Activated CD4-positive, alpha-beta T cell treated with anti-CD3 and anti-CD28 coated beads, Interleukin-2, amount 50 U/mL, for 1 hour (primary cell): ENCODE data around the gene ADM5.

ENCODE experiments used
- DNase-seq: peaks from one replicate; pipeline ENCODE4 v3.0.0-alpha.2; 2020

The ADM5 gene, protein sequence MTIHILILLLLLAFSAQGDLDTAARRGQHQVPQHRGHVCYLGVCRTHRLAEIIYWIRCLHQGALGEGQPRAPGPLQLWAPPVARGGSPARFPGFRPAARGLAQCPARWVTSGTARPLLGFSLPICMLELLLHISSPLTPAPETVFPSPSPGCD

DNA sequence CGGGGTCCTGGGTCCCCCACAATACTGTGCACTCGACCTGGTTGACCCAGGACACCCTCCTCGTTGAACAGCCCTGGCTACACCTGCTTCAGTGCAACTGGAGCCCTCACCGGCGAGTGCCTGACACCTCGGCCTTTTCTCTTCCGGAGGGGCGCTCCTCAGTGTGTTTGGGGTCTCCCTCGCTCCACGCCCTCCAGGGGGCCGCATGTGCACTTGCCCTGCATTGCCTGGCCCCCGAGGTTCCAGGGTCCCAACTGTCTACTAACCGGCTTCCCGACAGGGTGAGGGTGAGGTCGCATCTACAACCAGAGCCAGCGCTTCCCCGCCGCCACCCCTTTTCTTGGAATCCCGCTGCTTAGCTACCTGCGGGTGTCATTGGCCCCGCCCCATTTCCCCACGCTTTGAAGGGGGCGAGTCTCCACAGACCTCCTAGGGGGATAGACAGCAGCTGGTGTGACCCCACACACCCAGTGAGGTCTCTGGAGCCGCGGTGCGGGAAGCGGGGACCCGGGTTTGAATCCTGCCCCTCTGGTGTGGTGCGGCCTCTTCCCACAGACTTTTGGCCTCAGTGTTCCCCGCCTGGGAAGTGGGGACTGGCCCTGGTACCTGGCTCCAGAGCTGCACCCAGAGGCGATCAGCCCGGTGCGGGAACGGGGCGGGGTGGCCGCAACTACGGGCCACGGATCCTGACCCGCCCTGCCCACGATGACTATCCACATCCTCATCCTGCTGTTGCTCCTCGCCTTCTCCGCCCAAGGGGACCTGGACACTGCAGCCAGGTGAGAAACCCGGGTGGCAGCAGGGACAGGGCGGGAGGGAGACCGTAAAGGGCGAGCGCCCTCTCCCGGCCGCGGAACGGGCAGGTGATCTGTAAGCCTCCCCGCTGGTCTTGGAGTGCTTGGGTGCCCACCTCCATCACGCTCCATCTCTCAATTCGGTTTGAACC lies at the start of gene ADM5:
Gene ADM5 (plus strand): TSS at position 462 of the 946 bp plus-strand sequence. CDS start 244 bp downstream, at position 706.
- peak; percentile 44 for DNase-seq

GRCh38 chr19:49640113-49640898 lies 49.1 kb upstream of the ADM5 start, which contains the start of gene RRAS:
TSS of gene RRAS (minus strand) at chr19:49640143. CDS start at chr19:49640098, 45 bp downstream.
- peak; percentile 99 for DNase-seq

- peak; percentile 98 for DNase-seq
These were observed 47.5 kb upstream of the ADM5 start, which contains the start of gene SCAF1 for GRCh38 chr19:49641688-49642491. TSS of gene SCAF1 (plus strand) at chr19:49642209. CDS start at chr19:49645027, 2,818 bp downstream.

GRCh38 chr19:49642492-49643035 lies 46.8 kb upstream of the ADM5 start:
- DNase-seq: no peak

GRCh38 chr19:49643466-49643865 lies 45.9 kb upstream of the ADM5 start:
- DNase-seq: no peak

DNA sequence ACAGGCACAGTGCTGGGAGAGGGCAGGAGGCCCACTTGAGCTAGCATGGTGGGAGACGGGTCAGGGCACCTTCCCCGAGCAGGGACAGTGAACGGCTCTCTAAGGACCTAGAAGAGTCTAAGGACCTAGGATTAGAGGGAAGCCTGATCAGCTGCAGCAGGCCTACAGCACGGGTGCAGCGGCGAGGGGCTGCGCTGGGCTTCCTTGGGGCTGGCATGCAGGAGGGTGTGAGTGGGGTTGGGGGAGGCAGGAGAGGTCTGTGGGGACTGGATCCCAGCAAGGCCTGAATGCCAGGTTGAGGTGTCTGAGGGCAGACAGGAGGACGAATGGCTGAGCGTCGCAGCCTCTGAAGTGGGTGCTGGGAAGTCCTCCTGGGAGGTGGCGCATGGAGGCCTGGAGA lies 43.8 kb upstream of the ADM5 start:
- no peak for DNase-seq

DNA sequence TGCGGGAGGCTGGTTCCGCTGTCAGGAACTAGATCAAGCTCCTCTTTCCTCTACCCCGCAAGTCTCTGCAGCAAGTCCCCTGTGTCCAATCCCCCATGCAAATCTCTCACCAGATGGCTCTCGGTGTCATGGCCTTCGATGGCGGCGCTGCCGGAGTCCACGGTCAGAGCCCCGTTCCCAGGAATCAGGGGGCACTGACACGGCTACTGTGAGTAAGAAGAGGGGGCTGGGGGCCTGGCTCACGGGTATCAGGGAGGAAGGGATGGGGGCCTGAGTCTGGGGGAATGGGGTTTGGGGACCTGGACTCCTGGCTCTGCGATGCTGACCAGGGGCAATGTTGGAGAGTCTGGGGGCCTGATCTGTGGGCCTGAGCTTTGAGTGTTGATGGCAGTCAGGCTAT lies 43.4 kb upstream of the ADM5 start:
- no peak for DNase-seq

DNA sequence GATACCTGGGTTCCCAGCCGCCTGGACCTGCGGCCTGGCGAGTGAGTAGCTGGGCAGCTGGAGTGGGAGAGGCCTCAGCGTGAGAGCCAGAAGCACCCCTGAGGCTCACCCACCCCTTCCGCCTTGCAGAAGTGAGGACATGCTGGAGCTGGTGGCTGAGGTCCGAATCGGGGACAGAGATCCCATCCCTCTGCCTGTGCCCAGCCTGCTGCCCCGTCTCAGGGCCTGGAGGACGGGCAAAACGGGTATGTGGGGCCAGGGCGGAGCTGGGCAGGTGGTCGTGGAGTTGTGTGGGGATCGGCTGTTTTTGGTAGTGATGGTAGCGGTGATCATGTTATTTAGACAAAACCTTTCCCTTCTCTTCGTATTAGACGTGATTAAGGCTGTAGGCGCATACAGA lies 42.8 kb upstream of the ADM5 start:
- DNase-seq: no peak

DNA sequence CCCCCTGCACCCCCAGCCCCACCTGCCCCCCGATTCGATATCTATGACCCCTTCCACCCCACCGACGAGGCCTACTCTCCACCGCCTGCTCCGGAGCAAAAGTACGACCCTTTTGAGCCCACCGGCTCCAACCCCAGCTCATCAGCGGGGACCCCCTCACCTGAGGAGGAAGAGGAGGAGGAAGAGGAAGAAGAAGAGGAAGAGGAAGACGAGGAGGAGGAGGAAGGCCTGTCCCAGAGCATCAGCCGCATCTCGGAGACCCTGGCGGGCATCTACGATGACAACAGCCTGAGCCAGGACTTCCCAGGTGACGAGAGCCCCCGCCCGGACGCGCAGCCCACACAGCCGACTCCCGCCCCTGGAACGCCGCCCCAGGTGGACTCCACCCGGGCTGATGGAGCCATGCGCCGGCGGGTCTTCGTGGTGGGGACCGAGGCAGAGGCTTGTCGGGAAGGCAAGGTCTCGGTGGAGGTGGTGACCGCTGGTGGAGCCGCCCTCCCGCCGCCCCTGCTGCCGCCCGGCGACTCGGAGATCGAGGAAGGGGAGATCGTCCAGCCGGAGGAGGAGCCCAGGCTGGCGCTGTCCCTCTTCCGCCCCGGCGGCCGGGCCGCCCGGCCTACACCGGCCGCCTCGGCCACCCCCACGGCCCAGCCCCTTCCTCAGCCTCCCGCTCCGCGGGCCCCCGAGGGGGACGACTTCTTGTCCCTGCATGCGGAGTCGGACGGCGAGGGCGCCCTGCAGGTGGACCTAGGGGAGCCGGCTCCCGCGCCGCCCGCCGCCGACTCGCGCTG lies 38.2 kb upstream of the ADM5 start:
- no peak for DNase-seq

DNA sequence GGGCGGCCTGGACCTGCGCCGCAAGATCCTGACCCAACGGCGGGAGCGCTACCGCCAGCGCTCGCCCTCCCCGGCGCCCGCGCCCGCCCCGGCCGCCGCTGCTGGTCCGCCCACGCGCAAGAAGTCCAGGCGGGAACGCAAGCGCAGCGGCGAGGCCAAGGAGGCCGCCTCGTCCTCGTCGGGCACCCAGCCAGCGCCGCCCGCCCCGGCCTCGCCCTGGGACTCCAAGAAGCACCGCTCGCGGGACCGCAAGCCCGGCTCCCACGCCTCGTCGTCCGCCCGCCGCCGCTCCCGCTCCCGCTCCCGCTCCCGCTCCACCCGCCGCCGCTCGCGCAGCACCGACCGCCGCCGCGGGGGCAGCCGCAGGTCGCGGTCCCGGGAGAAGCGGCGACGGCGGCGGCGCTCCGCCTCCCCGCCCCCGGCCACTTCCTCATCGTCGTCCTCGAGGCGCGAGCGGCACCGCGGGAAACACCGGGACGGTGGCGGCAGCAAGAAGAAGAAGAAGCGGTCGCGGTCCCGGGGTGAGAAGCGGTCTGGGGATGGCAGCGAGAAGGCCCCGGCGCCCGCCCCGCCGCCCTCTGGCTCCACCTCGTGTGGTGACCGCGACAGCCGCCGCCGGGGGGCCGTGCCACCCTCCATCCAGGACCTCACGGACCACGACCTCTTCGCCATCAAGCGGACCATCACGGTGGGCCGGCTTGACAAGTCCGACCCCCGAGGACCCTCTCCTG lies 37.4 kb upstream of the ADM5 start:
- no peak for DNase-seq

GRCh38 chr19:49652551-49653465 lies 36.6 kb upstream of the ADM5 start:
- no peak for DNase-seq

GRCh38 chr19:49653466-49653806 lies 36.0 kb upstream of the ADM5 start:
- no peak for DNase-seq

GRCh38 chr19:49654581-49654980 lies 34.8 kb upstream of the ADM5 start:
- no peak for DNase-seq

DNA sequence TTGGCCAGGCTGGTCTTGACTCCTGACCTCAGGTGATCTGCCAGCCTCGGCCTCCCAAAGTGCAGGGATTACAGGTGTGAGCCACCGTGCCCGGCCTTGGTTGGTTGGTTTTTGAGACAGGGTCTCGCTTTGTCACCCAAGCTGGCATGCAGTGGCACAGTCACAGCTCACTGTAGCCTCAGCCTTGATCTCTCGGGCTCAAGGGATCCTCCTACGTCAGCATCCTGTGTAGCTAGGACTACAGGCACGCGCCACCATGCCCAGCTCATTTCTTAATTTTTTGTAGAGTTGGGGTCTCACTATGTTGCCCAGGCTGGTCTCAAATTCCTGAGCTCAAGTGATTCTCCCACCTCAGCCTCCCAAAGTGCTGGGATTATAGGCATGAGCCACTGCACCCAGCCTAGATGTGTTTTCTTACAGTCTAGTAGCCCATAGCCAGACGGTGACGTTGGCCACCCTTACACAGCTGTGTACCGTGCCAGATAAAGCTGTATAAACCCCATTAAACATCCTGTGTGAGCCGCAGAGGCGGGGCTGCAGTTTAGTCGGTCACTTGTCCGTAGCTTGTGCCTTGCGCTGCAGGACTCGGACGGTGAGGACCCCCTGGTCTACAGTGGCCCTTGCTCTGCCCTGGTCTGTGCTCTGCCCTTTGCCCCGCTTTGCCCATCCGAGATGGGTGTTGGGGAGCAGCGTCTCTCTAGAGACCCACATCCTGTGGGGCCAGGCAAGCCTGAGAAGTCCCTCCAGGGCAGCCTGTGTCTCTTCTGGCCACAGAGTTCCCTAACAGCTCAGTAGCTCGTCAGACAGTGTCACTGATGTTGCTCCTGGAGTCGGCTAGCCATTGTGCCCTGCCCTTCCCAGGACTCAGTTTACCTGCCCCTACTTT lies 33.6 kb upstream of the ADM5 start:
- no peak for DNase-seq

DNA sequence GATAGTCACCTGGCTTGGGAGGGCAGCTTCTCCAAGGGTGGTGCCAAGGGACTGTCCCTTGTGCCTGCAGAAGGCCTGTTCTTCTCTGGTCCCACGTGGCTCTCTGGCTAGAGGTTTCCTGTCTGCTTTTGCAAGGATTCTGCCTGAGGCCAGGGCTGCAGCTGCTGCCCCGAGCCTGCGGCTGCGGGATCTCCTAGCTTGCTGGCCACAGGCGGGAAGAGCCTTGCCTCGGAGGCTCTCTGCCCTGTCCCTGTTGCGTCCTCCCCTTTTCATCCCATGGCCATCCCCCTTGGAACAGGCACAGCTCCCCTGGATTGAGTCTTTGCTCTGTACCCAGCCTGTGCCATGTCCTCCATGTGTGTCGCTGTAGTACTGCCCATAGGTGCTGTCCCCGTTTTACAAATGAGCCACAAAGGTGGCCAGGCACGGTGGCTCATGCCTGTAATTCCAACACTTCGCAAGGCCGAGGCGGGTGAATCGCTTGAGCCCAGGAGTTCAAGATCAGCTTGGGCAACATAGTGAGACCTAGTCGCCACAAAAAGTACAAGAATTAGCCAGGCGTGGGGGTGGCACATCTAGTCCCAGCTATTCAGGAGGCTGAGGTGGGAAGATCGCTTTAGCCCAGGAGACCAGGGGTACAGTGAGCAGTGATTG lies 32.8 kb upstream of the ADM5 start:
- DNase-seq: no peak

GRCh38 chr19:49657493-49658138 lies 31.8 kb upstream of the ADM5 start:
- no peak for DNase-seq

GRCh38 chr19:49658139-49658517 lies 31.3 kb upstream of the ADM5 start:
- DNase-seq: no peak
